Measurements from ENCODE around the gene SPATA31D3. TPM values are rescaled to one million over a fixed set of nuclear protein-coding genes. Genes with fewer than 3 reads are reported as not detected.
"Not testable (repeated sequence)": the region's sequence is repeated elsewhere in the genome, so short reads cannot be mapped to it uniquely, and the experiment has no call there.

SPATA31D3 gene
- total RNA-seq, 1 donor: not detected

- DNase-seq (ENCODE audit: low read depth): peak; percentile 76
- no peak overlapping the region for H3K4me3 ChIP-seq (ENCODE audit: low read depth, low read length)
- no peak for TF ChIP-seq CTCF (IDR thresholded peaks at IDR 0.05; ENCODE audit: insufficient read depth, low read length)
Measured at GRCh38 chr9:81906671-81907070, 36.6 kb upstream of the SPATA31D3 start.

GRCh38 chr9:81912135-81912534 is 31.2 kb upstream of the SPATA31D3 start:
- no peak for TF ChIP-seq CTCF (IDR thresholded peaks at IDR 0.05; ENCODE audit: insufficient read depth, low read length)
- no peak for DNase-seq (ENCODE audit: low read depth)
- no peak overlapping the region for H3K4me3 ChIP-seq (ENCODE audit: low read depth, low read length)

- DNase-seq (ENCODE audit: low read depth): peak; percentile 85
- H3K4me3 ChIP-seq (ENCODE audit: low read depth, low read length): no peak overlapping the region
- no peak for TF ChIP-seq CTCF (IDR thresholded peaks at IDR 0.05; ENCODE audit: insufficient read depth, low read length)
Measured at GRCh38 chr9:81915801-81916505, 27.3 kb upstream of the SPATA31D3 start.

- DNase-seq (ENCODE audit: low read depth); H3K4me3 ChIP-seq (ENCODE audit: low read depth, low read length): not testable (repeated sequence)
Measured at GRCh38 chr9:81918507-81918906, 24.8 kb upstream of the SPATA31D3 start.

GRCh38 chr9:81928305-81928704 is 15.0 kb upstream of the SPATA31D3 start, which contains the start of gene SPATA31D4:
TSS of gene SPATA31D4 (plus strand) at chr9:81928428. CDS start at chr9:81928514, 86 bp downstream.
- not testable (repeated sequence) for DNase-seq (ENCODE audit: low read depth); H3K4me3 ChIP-seq (ENCODE audit: low read depth, low read length)

- not testable (repeated sequence) for H3K4me3 ChIP-seq (ENCODE audit: low read depth, low read length); DNase-seq (ENCODE audit: low read depth)
Measured at GRCh38 chr9:81930147-81930546, 13.2 kb upstream of the SPATA31D3 start.

- not testable (repeated sequence) for DNase-seq (ENCODE audit: low read depth); H3K4me3 ChIP-seq (ENCODE audit: low read depth, low read length)
Measured at GRCh38 chr9:81933547-81933946, 9.8 kb upstream of the SPATA31D3 start.

GRCh38 chr9:81948650-81949049 is 5.3 kb downstream of the SPATA31D3 start:
- not testable (repeated sequence) for H3K4me3 ChIP-seq (ENCODE audit: low read depth, low read length); DNase-seq (ENCODE audit: low read depth)

GRCh38 chr9:81953096-81953495 is 9.8 kb downstream of the SPATA31D3 start:
- peak; percentile 20 for DNase-seq (ENCODE audit: low read depth)
- no peak overlapping the region for H3K4me3 ChIP-seq (ENCODE audit: low read depth, low read length)
- TF ChIP-seq CTCF (IDR thresholded peaks at IDR 0.05; ENCODE audit: insufficient read depth, low read length): no peak
